K562 (cell line): Measurements from ENCODE around the gene STX2. TPM values are rescaled to one million over a fixed set of nuclear protein-coding genes. Genes with fewer than 3 reads are reported as not detected.
A peak's percentile ranks its signal among the peaks of the same experiment; 100 is the strongest.
"Not testable (repeated sequence)": the region's sequence is repeated elsewhere in the genome, so short reads cannot be mapped to it uniquely, and the experiment has no call there.

Experiments used
- ATAC-seq: fragments of 200-7000 bp; cut with Tn5 transposase; 3 replicates; pipeline ENCODE4 v1.9.1; 2020; ENCODE audit warnings: moderate library complexity
- BruUV-seq: library from RNA; stranded (reverse); fragments of 400-500 nt; replicated peaks from 2 replicates; lab custom pipeline; 2021; lab: Mats Ljungman, UMichigan
- CTCF ChIA-PET: fragments of 300-600 bp; formaldehyde crosslinking; extraction: SDS; loops from one replicate; lab custom pipeline; 2021; ENCODE audit warnings: low intra/inter-chr PET ratio; lab: Yijun Ruan, JAX
- POLR2A ChIA-PET: fragments of 300-600, 350-650 bp; sonication (Branson Sonifier 250); formaldehyde crosslinking; extraction: SDS; loops from one replicate; lab custom pipeline; 2021; ENCODE audit warnings: antibody characterized with exemption, inconsistent platforms; lab: Yijun Ruan, JAX
- DNase-seq, 4 experiments: peaks; one replicate each; pipeline versions ENCODE4 v3.0.0 to v3.0.0-alpha.2; 2011 to 2018; ENCODE audit warnings: low spot score in 3 of 4, mixed read lengths in 3 of 4; ENCODE audit errors: extremely low read depth in 1 of 4
- FAIRE-seq: peaks from 2 replicates; lab custom pipeline; 2011; peaks lifted over from hg19 to GRCh38; lab: Jason Lieb, UNC
- H2AFZ ChIP-seq: 2 replicates; pipeline ENCODE4 v1.6.0; 2011; ENCODE audit warnings: low read depth, low read length, control low read depth, inconsistent platforms
- H3K27ac ChIP-seq: fragments of 200-600 bp; 3 replicates; pipeline ENCODE4 v1.8.0; 2011; ENCODE audit warnings: low read depth, mild to moderate bottlenecking, control low read depth, inconsistent platforms, low read length, moderate library complexity, mixed read lengths; ENCODE audit errors: extremely low read depth
- H3K27me3 ChIP-seq, 2 experiments: fragments of 300-600 bp in 1 of 2; 2 replicates in 1 of 2; 3 replicates in 1 of 2; pipeline versions ENCODE4 v1.6.0 to v1.8.0; 2011; ENCODE audit warnings: inconsistent platforms in 2 of 2, low read length in 2 of 2, mild to moderate bottlenecking in 1 of 2, mixed read lengths in 1 of 2, moderate library complexity in 1 of 2; ENCODE audit not compliant: control insufficient read depth in 2 of 2, insufficient read depth in 2 of 2
- H3K36me3 ChIP-seq: fragments of 300-600 bp; 3 replicates; pipeline ENCODE4 v1.8.0; 2011; ENCODE audit warnings: mild to moderate bottlenecking, low read length, inconsistent platforms; ENCODE audit not compliant: control insufficient read depth, insufficient read depth
- H3K4me1 ChIP-seq, 2 experiments: fragments of 200-600 bp in 1 of 2; replicated peaks in 1 of 2; 2 replicates in 1 of 2; 3 replicates in 1 of 2; pipeline versions ENCODE4 v1.5.1 to v1.8.0; 2011; ENCODE audit warnings: inconsistent platforms in 2 of 2, low read length in 2 of 2, mild to moderate bottlenecking in 1 of 2, mixed read lengths in 1 of 2, moderate library complexity in 1 of 2; ENCODE audit not compliant: control insufficient read depth in 2 of 2, insufficient read depth in 2 of 2
- H3K4me2 ChIP-seq: 2 replicates; pipeline ENCODE4 v1.6.1; 2011; ENCODE audit warnings: low read length, control low read depth, inconsistent platforms, mixed read lengths; ENCODE audit not compliant: insufficient read depth
- H3K4me3 ChIP-seq: fragments of 200-600 bp; sonication (generic), shearing (Covaris generic); 2 replicates; pipeline ENCODE4 v1.5.1; 2016; ENCODE audit warnings: control low read depth, inconsistent platforms
- H3K79me2 ChIP-seq: fragments of 200-600 bp; 3 replicates; pipeline ENCODE4 v1.8.0; 2011; ENCODE audit warnings: low read length, inconsistent platforms; ENCODE audit not compliant: control insufficient read depth, insufficient read depth
- H3K9ac ChIP-seq, 2 experiments: 2 replicates each; pipeline versions ENCODE4 v1.6.0 to v1.6.1; 2011; ENCODE audit warnings: low read depth in 2 of 2, low read length in 2 of 2, control low read depth in 1 of 2, inconsistent platforms in 1 of 2, mild to moderate bottlenecking in 1 of 2, mixed read lengths in 1 of 2; ENCODE audit not compliant: insufficient read depth in 1 of 2
- H3K9me1 ChIP-seq: one replicate; pipeline ENCODE4 v1.6.0; 2011; ENCODE audit warnings: inconsistent platforms, mild to moderate bottlenecking, low read length, moderate library complexity; ENCODE audit not compliant: control insufficient read depth, insufficient read depth
- H3K9me3 ChIP-seq: replicated peaks from 2 replicates; pipeline ENCODE4 v1.5.1; 2011; ENCODE audit warnings: low read depth, low read length, inconsistent platforms; ENCODE audit not compliant: control insufficient read depth, insufficient read depth
- H4K20me1 ChIP-seq: replicated peaks from 2 replicates; pipeline ENCODE4 v1.6.1; 2011; ENCODE audit warnings: low read length, inconsistent platforms, mixed read lengths; ENCODE audit not compliant: control insufficient read depth, insufficient read depth
- C11orf30 ChIP-seq: fragments of 450-650 bp; IDR thresholded peaks from 2 replicates; pipeline ENCODE4 v1.6.1; 2016; ENCODE audit warnings: low read depth, mild to moderate bottlenecking
- FOXP1 ChIP-seq: sonication (generic); formaldehyde crosslinking; IDR thresholded peaks from 2 replicates; pipeline ENCODE4 v1.8.0; 2022; ENCODE audit warnings: mild to moderate bottlenecking, missing genetic modification reagents
- GTF2F1 ChIP-seq: IDR thresholded peaks from 2 replicates; pipeline ENCODE4 v1.6.1; 2011; ENCODE audit warnings: low read depth, low read length, improper control_type of control experiment
- MEIS2 ChIP-seq: fragments of 450-650 bp; IDR thresholded peaks from 2 replicates; pipeline ENCODE4 v1.6.1; 2014; ENCODE audit warnings: mild to moderate bottlenecking; ENCODE audit not compliant: partially characterized antibody
- NFE2 ChIP-seq: IDR thresholded peaks from 2 replicates; pipeline ENCODE4 v1.6.1; 2014; ENCODE audit warnings: antibody characterized with exemption, low read depth
- SLC30A9 ChIP-seq: fragments of 250-450 bp; sonication (Bioruptor Pico); IDR thresholded peaks from 2 replicates; pipeline ENCODE4 v1.8.0; 2022; ENCODE audit warnings: mild to moderate bottlenecking, moderate library complexity
- SPI1 ChIP-seq: IDR thresholded peaks from 2 replicates; pipeline ENCODE4 v1.6.1; 2011; ENCODE audit warnings: low read depth, low read length, control low read depth, borderline replicate concordance
- ZEB2 ChIP-seq: fragments of 450-650 bp; IDR thresholded peaks from 2 replicates; pipeline ENCODE4 v1.6.1; 2016
- ZNF316 ChIP-seq: fragments of 450-650 bp; IDR thresholded peaks from 2 replicates; pipeline ENCODE4 v1.6.1; 2016
- ZNF830 ChIP-seq: fragments of 250-450 bp; sonication (Bioruptor Pico); IDR thresholded peaks from 2 replicates; pipeline ENCODE4 v1.5.0; 2021; ENCODE audit warnings: mild to moderate bottlenecking
- WGBS: fragments of 100-300 bp; shearing (Covaris generic); methylation state at CpG from one replicate; pipeline ENCODE4 v1.1.6; 2016; ENCODE audit warnings: low coverage, mixed read lengths; ENCODE audit not compliant: insufficient coverage; ENCODE audit errors: missing lambda C conversion rate; 5-methylcytosine and 5-hydroxymethylcytosine counted together
- in situ Hi-C: fragments of 300-500 bp; cut with MboI; formaldehyde crosslinking; loops from 4 replicates; pipeline ENCODE4 v1.15.0; 2018; ENCODE audit warnings: inconsistent platforms, mixed read lengths
- intact Hi-C: fragments of 100-400 bp; cut with micrococcal nuclease; formaldehyde crosslinking; loops from 2 replicates; pipeline ENCODE4 v1.14.2; 2022
- polyA plus RNA-seq, 8 experiments: library from polyadenylated mRNA; depleted of rRNA in 4 of 8; stranded (reverse) in 5 of 8; unstranded in 3 of 8; fragments of >200 nt; fragmentation: Nextera tagmentation in 2 of 8; fragmentation: Illumina TruSeq in 1 of 8; extraction: Ambion mirVana in 2 of 8; extraction: Trizol in 1 of 8; gene quantifications; 2 replicates each; pipeline versions ENCODE4 v1.2.1 to v1.2.3, GENCODE V29; 2011 to 2014; ENCODE audit warnings: inconsistent platforms in 1 of 8, missing spikeins in 1 of 8
- total RNA-seq, 7 experiments: library from RNA; depleted of rRNA in 6 of 7; stranded (reverse); fragments of >200 nt in 6 of 7; fragmentation: Illumina TruSeq in 2 of 7; extraction: Trizol in 2 of 7; gene quantifications; 2 replicates each; pipeline versions ENCODE4 v1.2.1 to v1.2.3, GENCODE V29; 2011 to 2021; ENCODE audit warnings: low replicate concordance in 1 of 7

STX2 gene
- total and polyA plus RNA-seq, 9 of the 15 experiments (the other 6 are each of a cell fraction or from before 2014, with no cell fraction given) = 22.2 to 54.6 (median 30.8) TPM

DNA sequence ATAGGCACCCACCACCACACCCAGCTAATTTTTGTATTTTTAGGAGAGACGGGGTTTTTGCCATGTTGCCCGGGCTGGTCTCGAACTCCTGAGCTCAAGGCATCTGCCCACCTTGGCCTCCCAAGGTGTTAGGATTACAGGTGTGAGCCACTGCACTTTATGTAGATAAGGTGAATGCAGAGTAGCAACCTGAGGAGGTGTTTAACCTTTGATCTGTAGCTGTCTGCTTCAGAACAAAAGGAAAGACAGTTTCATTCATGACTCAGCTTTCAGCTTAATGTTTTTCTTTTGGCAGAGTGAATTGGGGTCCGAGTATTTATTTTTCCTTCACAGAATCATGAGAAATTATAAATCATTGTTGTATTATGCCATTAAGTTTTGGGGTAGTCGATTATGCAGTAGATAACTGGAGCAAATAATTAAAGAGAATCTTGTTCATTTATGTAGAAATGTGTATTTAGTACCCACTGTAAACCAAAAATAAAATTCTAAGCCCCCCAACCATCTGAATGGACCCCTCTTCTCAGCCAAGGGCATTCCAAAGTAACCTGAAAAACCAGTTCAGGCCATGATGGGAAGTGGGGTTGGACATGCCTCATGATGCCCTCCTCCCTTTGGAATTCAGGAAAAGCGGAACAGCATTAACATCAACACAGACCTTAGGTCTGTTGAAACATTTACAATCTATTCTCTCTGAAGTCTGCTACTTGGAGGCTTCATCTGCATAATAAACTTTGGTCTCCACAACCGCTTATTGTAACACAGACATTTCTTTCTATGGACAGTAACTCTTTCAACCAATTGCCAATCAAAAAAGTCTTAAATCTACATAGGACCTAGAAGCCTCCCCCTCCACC is 10.7 kb upstream of the STX2 start:
- H3K36me3 ChIP-seq = no peaks in the 10 kb centered on the region
- no peaks in the 10 kb centered on the region for H3K9me1 ChIP-seq
- H3K9ac ChIP-seq = no peak overlapping the region
- peak overlapping the region; percentile 60 for H2AFZ ChIP-seq
- TF ChIP-seq MEIS2 (peak; percentile 25), FOXP1 (no peak), C11orf30 (peak; percentile 35; the same call in 1 of the 2 replicates), NFE2 (peak; percentile 37; the same call in 1 of the 2 replicates), ZNF316 (peak; percentile 43; the same call in 1 of the 2 replicates), ZNF830 (CRISPR knock-in tag) (no peak), SPI1 (peak; percentile 76; the same call in 1 of the 2 replicates), SLC30A9 (CRISPR knock-in tag) (no peak), GTF2F1 (no peak), ZEB2 (0 out of 2 replicates have a peak, but pooled peaks have one; percentile 42)
- DNase-seq (no peak), ATAC-seq (no peak), FAIRE-seq (no peak)
- H3K79me2 ChIP-seq = no peaks in the 10 kb centered on the region
- no peak overlapping the region for H3K4me3 ChIP-seq
- intact Hi-C loops (no loop called here), in situ Hi-C loops (no loop called here)
- H3K4me1 ChIP-seq = peaks cover 25 to 34% of the 10 kb centered on the region in 2 experiments; a peak in 4 of 5 replicates
- ChIA-PET POLR2A (interaction anchor here (0.8 to 1.7 kb wide), 2 partner anchors 17 to 21 kb away, joined by 3 to 4 read pairs; no protein-coding TSS in a partner anchor), CTCF (no interaction called here)
- no TSS peak for BruUV-seq
- no peaks in the 10 kb centered on the region for H4K20me1 ChIP-seq
- peaks cover 1% of the 10 kb centered on the region for H3K9me3 ChIP-seq
- 53% methylated on average over 7 of the region's 7 CpGs for WGBS
- no peaks in the 10 kb centered on the region for H3K27me3 ChIP-seq
- H3K27ac ChIP-seq = peak overlapping the region; percentile 16; the same call in 1 of the 3 replicates
- H3K4me2 ChIP-seq = no peak overlapping the region

DNA sequence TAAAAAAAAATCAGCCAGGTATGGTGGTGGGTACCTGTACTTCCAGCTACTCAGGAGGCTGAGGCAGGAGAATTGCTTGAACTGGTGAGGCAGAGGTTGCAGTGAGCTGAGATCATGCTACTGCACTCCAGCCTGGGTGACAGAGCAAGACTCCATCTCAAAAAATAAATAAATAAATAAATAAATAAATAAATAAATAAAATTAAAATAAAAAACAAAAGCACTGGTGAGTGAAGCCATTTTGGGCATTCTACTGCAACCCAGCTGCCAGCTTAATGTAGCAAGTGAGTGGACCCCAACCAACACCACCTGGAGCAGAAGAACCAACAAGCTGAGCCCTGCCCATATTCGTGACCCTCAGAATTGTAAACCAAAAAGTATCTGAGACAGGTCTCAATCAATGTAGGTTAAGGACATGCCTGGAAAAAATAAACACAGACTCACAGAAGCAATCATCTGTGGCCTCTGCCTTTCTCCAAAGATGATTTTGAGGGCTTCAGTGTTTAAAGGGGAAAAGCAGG is 9.8 kb upstream of the STX2 start:
- H3K4me3 ChIP-seq, H3K9ac ChIP-seq, H3K9me1 ChIP-seq, H3K79me2 ChIP-seq, H4K20me1 ChIP-seq, H3K4me2 ChIP-seq, BruUV-seq, CTCF ChIA-PET, FAIRE-seq, ATAC-seq, H3K36me3 ChIP-seq, H3K27ac ChIP-seq, intact Hi-C loops, H3K9me3 ChIP-seq, DNase-seq, in situ Hi-C loops, H3K27me3 ChIP-seq: not testable (repeated sequence)
- Histone ChIP-seq H3K4me1 (peaks cover 25 to 29% of the 10 kb centered on the region in 2 experiments; a peak in 4 of 5 replicates), H2AFZ (0 out of 2 replicates have a peak overlapping the region, but pooled peaks have one; percentile 2)
- 95% methylated on average over 1 of the region's 1 CpG for WGBS
- POLR2A ChIA-PET = interaction anchor here (1.7 kb wide), 1 partner anchor 22 kb away, joined by 4 read pairs; no protein-coding TSS in a partner anchor
